NCI-H345 treated with DMSO at 0.1 percent for 48 hours (cell line): ENCODE measurements around the gene CSF2.
"Not testable (repeated sequence)": the region's sequence is repeated elsewhere in the genome, so short reads cannot be mapped to it uniquely, and the experiment has no call there.

Source experiments
- DNase-seq: peaks from one replicate; lab custom pipeline; 2025; ENCODE audit not compliant: unreplicated experiment; lab: John Stamatoyannopoulos, UW

The CSF2 gene

DNA sequence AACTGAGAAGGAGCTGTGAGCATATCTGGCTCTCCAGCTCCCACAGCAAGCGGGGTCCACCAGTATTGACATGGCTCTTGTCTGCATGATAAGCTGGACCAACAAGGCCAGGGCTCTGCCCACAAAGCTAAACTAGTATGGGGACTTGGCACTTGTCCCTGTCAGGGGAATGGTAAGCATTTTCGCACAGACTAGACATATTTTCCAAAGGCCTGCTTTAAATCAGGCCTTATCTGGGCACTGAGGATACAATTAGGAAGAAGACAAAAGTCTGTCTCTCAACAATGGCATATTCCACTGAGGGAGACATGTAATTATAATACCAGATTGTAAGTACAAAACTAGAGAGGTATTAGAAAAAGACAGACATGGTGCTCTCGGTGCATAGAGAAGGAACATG lies 32.1 kb downstream of the CSF2 start:
- DNase-seq = no peak

DNA sequence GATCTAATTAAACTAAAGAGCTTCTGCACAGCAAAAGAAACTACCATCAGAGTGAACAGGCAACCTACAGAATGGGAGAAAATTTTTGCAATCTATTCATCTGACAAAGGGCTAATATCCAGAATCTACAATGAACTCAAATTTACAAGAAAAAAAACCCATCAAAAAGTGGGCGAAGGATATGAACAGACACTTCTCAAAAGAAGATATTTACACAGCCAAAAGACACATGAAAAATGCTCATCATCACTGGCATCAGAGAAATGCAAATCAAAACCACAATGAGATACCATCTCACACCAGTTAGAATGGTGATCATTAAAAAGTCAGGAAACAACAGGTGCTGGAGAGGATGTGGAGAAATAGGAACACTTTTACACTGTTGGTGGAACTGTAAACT lies 34.9 kb downstream of the CSF2 start:
- not testable (repeated sequence) for DNase-seq

DNA sequence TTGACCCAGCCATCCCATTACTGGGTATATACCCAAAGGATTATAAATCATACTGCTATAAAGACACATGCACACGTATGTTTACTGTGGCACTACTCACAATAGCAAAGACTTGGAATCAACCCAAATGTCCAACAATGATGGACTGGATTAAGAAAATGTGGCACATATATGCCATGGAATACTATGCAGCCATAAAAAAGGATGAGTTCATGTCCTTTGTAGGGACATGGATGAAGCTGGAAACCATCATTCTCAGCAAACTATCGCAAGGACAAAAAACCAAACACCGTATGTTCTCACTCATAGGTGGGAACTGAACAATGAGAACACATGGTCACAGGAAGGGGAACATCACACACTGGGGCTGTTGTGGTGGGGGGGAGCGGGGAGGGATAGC lies 35.4 kb downstream of the CSF2 start:
- DNase-seq = not testable (repeated sequence)

DNA sequence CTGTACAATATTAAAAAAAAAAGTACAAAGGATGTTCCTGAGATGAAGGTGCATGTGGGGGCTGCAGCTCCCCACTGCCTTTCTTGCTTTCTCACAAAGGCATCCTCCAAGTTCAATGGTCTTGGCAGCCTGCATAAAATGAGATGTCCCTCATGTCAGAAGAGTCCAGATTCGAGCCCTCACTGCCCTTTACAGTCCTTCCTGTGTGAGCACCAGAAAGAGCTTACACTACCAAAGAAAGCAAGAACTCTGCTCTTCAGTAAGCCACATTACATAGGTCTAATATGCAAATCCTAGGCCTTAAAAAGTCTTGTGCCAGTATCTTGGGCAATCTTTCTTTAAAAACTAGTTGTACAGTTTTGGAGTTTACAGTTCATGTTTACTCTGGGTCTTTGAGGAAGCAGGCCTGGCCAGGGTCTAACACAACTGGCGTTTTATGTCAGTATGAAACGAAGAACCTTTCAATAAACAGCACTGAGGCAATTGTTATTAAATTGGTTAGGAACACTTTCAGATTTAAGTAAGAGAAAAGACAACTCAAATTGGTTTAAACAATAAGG lies 36.0 kb downstream of the CSF2 start:
- DNase-seq = no peak

DNA sequence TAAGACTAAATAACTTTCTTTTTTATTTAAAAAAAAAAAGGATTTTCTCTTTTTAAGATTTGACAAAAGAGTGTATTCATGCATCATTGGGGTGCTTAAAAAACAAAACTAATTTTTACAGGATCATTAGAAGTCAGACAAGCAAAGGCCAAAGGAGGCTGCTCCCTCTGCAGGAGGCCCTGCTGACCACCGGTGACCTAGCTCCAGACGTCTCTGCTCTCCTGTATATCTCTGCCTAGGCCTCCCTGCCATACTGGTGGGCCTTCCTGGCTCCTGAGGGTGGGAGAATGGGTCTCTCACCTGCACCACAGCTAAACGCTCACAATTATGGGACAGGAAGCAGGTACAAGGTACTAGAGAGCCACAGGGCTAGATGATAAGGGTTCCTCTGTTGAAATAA lies 36.6 kb downstream of the CSF2 start:
- DNase-seq = no peak

DNA sequence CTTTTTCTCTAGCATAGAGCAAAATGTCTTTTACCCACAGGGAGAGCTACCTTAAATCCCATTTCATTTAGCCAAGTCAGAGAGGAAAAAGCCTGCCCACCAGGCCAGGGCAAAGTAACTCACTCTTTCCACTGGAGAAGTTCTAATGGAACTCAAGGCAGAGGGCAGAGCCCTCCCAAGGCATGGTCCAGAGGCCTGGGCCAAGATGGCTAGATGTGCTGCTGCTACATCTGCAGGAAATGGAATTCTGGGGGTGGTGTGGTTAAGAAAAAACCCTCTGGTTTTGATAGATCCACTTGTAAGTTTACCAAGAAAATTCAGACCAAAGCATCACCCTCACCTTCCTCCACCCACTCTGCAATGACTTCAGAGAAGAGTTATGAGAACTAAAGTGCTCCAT lies 37.3 kb downstream of the CSF2 start:
- no peak for DNase-seq

DNA sequence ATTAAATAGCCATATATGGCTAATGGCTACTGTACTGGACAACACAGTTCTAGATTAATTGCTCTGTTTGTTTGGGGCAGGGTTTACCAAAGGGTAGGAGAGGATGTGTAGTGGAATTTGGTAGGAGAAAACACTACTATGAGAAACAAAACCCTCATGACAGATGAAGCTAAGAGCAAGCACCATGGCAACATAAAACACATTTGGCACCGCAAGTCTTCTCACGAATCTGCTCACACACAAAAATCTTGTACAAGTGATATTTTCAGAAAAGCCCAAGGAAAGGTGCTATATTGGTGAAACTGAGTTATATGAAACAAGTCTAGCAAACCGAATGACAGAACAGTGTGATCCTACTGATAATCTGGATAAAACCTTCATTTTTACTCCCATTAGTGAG lies 38.5 kb downstream of the CSF2 start:
- DNase-seq = no peak

DNA sequence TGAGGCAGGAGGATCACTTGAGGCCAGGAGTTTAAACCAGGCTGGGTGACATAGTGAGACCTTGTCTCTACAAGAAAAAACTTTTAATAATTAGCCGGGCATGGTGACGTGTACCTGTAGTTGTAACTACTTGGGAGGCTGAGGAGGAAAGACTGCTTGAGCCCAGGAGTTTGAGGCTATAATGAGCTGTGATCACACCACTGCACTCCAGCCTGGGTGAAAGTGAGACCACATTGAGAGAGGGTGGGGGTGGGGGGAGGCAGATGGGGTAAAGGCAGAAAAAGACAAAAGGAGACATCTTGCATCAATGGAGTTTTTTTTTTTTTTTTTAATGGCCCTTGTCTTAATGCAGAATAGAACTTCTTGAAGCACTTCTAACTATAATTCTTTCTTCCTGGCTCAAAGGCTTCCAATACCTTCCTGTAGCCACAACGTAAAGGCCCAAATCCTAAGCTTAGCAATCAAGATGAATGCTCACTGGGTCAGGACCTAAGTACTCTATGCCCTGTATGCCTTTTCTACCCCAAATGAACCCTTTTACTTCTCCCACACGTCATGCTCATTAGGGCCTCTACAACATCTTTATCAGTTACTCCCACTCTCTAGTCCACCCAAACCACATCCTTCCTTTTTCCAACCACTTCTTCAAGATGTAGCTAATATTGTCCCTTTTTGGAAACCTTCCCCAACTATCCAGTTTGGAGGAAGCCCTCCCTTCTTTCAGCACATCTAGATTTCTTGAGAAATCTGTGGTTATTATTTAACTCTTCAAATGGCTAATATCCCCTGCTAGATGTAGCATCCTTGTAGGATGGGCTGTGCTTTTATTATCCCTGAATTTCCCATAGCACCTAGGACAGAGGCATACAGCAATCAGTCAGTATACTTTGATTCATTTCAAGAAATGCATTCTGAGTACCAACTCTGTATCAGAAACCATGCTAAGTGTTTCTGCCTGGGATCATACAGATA lies 40.8 kb downstream of the CSF2 start:
- no peak for DNase-seq

DNA sequence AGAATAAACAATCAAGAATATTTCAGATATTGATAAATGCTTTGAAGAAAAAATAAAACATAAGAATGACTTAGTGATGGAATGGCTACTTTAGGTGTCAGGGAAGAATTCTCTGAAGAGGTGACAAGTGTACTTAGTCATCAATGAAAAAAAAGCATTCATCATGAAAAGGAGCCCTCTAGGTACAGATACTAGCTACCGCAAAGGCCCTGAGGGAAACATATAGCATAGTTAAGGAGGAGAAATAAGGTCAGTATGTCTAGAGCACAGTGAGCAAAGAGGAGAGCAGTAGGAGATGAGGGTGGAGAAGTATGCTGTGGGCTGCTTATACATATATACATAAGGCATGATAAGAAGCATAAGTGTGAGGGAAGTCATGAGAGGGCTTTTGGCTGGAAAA lies 41.8 kb downstream of the CSF2 start:
- DNase-seq = no peak

DNA sequence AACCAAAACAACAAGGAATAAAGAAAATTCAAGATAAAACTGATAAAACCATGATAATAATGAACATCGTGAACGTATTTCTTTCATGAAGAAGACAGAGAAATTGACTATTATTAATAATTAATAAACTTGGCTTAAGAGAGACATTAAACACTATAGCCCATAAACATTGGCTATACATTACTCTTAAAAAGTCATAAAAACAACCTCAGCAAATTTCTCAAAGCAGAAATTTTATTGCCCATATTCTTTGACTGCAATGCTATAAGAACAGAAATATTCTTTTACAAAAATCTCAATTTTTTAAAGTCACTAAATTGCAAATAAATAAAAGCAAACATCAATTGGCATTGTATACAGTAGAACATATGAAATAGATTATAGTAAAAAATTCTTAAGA lies 42.5 kb downstream of the CSF2 start:
- DNase-seq = no peak

DNA sequence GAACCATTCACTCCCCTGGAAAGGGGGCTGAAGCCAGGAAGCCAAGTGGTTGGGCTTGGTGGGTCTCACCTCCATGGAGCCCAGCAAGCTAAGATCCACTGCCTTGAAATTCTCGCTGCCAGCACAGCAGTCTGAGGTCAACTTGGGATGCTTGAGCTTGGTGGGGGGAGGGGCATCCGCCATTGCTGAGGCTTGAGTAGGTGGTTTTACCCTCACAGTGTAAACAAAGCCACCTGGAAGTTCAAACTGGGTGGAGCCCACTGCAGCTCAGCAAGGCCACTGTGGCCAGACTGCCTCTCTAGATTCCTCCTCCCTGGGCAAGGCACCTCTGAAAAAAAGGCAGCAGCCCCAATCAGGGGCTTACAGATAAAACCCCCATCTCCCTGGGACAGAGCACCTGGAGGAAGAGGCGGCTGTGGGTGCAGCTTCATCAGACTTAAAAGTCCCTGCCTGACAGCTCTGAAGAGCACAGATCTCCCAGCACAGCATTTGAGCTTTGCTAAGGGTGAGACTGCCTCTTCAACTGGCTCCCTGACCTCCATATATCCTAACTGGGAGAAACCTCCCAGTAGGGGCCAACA lies 43.4 kb downstream of the CSF2 start:
- DNase-seq = not testable (repeated sequence)

DNA sequence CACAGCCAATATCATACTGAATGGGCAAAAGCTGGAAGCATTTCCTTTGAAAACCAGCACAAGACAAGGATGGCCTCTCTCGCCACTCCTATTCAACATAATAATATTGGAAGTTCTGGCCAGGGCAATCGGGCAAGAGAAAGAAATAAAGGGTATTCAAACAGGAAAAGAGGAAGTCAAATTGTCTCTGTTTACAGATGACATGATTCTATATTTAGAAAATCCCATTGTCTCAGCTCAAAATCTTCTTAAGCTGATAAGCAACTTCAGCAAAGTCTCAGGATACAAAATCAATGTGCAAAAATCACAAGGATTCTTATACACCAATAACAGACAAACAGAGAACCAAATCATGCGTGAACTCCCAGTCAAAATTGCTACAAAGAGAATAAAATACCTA lies 47.1 kb downstream of the CSF2 start:
- DNase-seq = not testable (repeated sequence)

DNA sequence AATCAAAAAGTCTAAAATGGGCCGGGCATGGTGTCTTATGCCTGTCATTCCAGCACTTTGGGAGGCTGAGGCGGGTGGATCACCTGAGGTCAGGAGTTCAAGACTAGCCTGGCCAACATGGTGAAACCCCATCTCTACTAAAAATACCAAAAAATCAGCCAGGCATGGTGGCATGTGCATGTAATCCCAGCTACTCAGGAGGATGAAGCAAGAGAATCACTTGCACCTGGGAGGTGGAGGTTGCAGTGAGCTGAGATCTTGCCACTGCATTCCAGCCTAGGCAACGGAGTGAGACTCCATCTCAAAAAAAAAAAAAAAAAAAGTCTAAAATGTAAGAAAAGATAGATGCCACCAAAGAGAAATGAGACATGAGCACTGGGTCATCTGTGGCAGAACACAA lies 49.4 kb downstream of the CSF2 start:
- DNase-seq = not testable (repeated sequence)

DNA sequence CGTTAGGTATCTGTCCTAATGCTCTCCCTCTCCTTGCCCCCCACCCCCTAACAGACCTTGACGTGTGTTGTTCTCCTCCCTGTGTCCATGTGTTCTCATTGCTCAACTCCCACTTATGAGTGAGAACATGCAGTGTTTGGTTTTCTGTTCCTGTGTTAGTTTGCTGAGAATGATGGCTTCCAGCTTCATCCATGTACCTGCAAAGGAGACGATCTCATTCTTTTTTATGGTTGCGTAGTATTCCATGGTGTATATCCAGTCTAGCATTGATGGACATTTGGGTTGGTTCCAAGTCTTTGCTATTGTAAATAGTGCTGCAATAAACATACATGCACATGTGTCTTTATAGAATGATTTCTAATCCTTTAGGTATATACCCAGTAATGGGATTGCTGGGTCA lies 50.0 kb downstream of the CSF2 start:
- not testable (repeated sequence) for DNase-seq
